Measurements from ENCODE around the gene GLI3.

The GLI3 gene

DNA sequence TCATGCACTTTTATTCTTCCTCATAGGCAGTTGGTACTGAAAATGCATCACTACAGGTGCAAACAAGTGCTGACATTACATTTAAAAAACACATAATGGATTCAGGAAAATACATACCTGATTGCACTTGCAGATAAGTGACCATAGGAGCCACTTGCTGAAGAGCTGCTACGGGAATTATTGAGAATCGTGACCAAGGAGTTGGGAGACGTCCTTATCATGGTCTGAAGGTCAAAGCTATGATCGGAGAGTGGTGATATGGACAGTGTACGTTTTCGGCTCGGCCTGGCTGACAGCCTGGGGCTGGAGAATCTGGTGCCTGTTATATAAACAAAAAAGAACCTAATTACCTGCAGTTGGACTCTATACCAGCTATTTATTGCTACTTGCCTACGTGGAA, 197.1 kb downstream of the GLI3 start:
- DNase-seq (ENCODE audit: low read depth, low spot score) = no peak

DNA sequence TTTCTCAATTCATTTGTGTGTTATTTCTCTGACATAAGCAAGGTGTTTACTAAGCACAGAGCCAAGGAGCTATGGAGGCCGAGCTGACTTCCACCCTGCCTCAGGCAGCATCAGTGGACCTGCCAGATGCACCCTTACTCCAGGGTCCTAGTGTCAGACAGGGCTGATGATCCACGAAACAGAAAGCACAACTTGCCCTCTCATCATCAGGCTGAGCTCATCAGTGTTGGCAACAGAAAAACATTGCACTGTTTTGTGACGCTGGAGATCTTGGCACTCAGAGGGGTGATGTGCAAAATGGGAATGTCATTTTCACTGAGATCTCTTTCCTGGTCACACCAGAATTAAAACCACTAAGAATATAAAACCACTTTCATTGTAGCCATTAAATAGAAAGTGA, 201.8 kb downstream of the GLI3 start:
- DNase-seq (ENCODE audit: low read depth, low spot score) = no peak

GRCh38 chr7:42033480-42033879, 203.5 kb downstream of the GLI3 start:
- DNase-seq (ENCODE audit: low read depth, low spot score) = no peak

GRCh38 chr7:42029405-42029804, 207.6 kb downstream of the GLI3 start:
- no peak for DNase-seq (ENCODE audit: low read depth, low spot score)

DNA sequence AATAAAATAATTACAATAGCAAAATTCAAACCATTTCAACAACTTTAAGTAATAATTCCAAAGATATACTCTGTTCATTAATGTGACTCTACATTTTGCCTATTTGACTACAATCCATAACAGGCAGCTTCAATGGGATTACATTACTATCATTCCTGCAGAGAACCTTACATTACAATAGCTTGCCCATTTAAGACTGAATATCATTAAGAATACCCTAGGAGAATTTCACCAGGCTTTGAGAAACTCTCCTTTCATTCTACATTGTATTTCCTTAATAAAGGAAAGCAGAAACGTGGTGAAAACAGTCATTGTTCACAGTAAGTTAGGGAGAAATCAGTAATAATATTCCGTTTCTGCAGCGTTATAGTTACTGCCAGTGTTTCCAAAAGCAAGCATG, 209.5 kb downstream of the GLI3 start:
- no peak for DNase-seq (ENCODE audit: low read depth, low spot score)

- DNase-seq (ENCODE audit: low read depth, low spot score) = no peak
Observed at GRCh38 chr7:42026622-42027197, 210.3 kb downstream of the GLI3 start.

DNA sequence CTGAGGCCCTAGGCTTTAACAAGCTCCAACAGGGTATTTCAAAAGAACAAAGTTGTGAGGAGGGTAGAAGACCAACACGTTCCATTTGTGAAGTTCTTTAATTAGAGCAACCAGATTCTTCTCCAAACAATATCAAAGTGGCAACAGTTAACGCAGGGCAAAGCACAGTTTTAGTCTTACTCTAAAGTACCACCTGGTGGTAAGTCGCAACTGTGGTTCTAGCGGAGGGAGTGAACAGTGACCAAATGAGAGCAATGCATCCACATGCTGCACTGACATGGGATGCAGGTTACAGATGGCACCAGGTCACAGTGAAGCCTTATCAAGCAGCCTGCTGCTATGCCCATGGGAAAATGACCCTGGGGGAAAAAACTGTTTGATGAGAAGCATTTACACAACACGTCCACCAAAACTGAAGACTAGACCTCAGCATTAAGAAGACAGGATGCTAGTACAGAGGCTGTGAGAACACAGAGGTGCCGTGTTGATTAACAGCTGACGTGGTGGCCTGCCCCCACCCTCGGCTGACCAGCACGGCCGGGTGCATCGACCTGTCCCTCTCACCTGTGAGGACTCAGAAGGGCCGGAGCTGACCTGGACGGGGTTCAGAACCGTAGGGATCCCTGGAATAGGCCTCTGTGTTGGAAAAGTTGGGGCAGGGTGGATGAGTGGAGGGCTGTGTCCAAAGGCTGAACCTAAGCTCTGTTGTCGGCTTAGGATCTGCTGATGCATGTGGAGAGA, 211.2 kb downstream of the GLI3 start:
- no peak for DNase-seq (ENCODE audit: low read depth, low spot score)

DNA sequence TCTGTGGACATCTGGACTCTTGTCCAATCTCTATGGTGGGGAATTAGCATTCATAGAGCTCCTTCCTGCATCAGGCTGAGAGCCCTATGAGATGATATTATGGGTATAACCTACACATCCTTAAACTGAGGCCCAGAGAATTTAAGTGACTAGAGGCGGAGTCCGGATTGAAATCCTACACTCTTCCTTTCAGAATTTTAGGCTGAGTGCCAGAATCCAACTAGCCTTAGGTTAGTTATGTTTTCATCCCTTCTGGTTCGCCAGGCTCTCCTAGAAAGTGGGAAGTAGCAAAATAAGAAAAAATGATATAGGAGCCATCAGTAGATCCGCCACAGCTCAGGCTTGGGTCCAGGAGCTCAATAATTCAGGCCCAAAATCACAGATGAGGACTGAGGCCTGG, 212.5 kb downstream of the GLI3 start:
- DNase-seq (ENCODE audit: low read depth, low spot score) = no peak

GRCh38 chr7:42023262-42023661, 213.7 kb downstream of the GLI3 start:
- no peak for DNase-seq (ENCODE audit: low read depth, low spot score)

DNA sequence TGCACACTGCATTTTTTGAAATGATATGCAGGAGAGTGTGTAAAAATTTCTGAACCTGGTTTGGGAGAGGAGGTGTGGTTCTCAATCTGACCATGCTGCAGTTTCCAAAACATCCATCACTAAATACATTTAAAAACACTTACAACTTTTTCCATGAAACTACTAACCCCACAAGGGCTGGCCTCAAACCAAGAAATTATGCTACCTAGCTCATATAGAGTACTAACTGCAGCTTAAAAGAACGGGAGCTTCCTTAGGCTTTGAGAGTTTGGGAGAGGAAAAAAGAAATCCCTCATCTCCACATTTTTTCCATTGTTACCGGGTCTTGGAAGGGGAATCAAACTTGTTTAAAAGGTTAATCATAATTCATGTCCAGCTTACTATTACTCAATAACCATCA, 214.2 kb downstream of the GLI3 start:
- no peak for DNase-seq (ENCODE audit: low read depth, low spot score)

DNA sequence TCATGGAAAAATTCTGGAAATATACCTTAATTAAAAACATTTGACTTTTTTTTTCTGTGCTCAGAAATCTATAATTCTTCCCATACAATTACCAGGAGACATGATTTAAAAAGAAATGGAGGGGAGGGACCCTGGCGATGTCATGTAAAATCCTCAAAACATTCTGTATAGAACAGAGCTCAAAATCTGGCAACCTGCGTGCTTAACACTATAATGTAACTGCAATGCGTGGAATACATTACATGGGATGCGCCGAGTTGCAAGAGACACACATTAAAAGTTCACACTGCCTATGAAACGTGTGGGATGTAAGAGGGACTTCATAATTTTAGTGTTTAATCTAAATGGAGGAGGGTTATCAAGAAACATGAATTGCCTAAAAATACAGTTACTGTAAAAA, 215.0 kb downstream of the GLI3 start:
- DNase-seq (ENCODE audit: low read depth, low spot score) = no peak

- no peak for DNase-seq (ENCODE audit: low read depth, low spot score)
Observed at GRCh38 chr7:42021631-42022030, 215.4 kb downstream of the GLI3 start.

GRCh38 chr7:42020061-42020460, 216.9 kb downstream of the GLI3 start:
- DNase-seq (ENCODE audit: low read depth, low spot score) = no peak

- no peak for DNase-seq (ENCODE audit: low read depth, low spot score)
Observed at GRCh38 chr7:42017349-42017986, 219.5 kb downstream of the GLI3 start.

- no peak for DNase-seq (ENCODE audit: low read depth, low spot score)
Observed at GRCh38 chr7:42016517-42016916, 220.5 kb downstream of the GLI3 start.

DNA sequence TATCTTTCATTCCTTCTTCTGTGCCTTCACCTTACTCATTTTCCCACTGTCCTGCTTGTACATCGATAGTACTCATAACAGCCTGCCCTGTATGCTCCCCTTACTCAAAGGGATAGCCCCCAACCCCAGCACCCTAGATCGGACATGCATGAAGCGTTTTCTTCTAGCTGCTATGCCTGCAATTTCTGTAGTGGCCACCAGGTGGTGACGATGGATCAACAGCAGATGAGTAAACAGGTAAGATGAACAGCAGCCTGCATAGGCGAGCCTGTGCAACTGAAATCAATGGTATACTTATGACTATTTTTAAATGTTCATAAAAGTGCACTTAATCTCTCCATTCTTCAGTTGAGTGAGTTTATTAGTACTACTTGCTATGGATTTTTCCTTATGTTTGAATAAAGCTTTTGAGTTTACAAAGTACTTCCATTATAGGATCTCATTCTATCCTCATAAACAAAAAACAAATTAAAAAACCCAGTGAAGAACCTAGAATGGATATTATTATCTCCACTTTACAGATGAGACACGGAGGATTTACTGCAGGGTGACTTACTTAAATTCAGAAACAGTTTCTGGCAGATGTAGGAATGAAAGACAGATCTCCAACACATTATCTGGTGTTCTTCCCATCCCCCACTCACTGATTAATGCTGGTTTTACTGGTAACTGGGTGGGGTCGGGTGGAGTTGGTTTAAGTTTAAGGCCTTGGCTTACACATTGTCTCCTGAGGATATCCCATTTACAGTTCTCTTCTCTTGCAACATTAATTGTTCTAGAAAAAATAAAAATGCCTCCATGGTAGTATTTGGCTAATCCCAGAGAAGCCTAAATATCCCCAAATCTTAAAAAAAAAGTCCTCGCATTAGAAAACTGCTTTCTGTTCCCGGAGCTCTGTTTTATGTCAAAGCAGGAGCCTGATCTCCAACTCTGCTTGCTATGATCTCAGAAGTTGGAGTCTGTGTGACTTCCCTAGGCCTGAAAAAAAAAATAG, 222.1 kb downstream of the GLI3 start:
- no peak for DNase-seq (ENCODE audit: low read depth, low spot score)

DNA sequence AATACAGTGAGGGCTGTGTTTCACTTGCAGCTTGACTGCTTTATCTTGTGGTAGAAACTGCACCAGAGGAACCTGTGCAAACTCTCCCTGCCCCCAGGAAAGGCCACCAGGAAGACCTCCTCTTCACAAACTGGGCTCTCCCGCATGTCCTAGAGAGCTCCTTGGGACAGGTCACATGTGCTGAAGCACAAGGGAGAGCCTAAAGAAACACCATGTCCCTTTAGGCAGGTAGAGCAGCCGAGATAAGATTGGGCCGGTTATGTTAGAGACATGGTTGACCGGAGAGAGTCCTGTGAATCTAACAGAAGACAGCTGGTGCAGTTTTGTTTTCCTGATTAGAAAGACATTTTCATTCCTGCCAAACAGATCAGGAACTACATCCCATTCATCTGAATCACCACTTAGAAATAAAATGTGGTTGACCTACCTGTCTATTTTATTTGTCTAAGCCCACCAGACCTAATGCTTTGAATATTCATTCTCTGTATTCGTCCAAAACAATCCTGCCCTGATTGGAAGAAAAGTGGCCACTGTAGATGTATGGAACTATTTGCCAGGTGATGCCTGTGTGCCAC, 224.1 kb downstream of the GLI3 start:
- no peak for DNase-seq (ENCODE audit: low read depth, low spot score)

GRCh38 chr7:42012313-42012712, 224.7 kb downstream of the GLI3 start:
- no peak for DNase-seq (ENCODE audit: low read depth, low spot score)

DNA sequence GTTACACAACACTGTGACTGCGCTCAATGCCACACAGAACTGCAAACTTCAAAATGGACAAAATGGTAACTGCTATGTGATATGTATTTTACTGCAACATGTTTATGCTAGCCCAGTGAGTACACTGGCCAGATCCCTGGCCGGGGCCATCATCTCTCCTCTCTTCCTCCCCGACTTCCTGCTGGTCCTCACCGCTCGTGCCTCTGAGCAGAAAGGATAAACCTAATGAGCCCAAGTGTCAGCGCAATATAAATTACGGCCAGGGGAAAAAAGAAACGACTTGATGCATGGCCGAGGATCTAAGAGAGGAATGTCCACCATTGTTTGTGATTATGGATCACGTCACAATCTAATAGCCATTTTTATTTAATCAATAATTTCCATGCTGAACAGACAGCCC, 225.2 kb downstream of the GLI3 start:
- no peak for DNase-seq (ENCODE audit: low read depth, low spot score)

DNA sequence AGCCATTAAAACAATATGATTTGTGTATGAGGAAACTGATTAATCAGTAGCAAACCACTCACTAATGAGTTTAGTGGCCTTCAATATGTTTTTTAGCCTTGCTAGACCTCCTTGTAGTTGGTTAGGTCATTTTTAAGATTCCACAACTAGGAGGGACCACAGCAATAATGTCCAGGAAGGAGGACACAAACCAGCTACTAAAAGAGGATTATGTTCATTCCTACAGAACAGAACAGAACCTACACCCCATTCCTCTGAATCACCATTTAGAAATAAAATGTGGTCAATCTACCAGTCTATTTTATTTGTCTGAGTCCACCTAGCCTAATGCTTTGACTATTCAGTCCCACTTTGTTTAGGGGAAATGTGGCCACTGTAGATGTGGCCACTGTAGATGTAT, 226.3 kb downstream of the GLI3 start:
- DNase-seq (ENCODE audit: low read depth, low spot score) = no peak

DNA sequence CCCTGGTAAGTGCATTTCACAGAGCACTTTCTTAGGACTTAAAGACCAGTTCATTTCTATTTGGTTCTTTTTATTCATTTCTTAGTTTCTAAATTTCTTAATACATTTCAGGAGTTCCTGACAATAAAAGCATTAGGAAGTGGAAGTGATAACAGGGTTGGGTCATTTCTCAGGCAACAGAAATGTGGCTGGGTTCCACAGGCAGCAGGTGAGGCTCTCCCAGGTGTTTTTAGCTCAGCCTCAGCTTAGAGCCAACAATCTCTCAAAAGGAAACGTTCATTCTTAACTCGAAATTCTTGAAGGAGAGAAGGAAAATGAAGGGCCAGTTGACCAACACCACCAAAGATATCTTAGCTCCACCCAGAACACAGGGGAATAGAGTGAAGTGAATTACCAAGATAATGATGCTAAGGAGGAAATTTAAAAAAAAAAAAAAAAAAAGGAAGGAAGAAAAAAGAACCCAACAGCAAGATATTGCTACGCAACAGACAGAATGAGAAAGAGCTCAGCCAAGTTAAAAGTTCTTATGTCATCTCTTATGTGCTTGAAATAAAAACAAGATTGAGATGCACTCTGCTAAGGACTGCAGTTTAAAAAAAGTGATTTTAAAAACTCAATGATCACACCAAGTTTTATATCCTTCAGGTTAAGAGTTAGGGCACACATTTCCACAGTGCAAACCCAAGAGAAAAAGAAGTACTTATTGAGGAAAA, 230.1 kb downstream of the GLI3 start:
- DNase-seq (ENCODE audit: low read depth, low spot score) = no peak

All from smooth muscle cell of the brain vasculature (primary cell).